ENCODE measurements around the gene TLE3. TPM values are rescaled to one million over a fixed set of nuclear protein-coding genes. Genes with fewer than 3 reads are reported as not detected.
A peak's percentile ranks its signal among the peaks of the same experiment; 100 is the strongest.

TLE3 gene
- polyA plus RNA-seq, 1 of the 3 experiments (the other 2 are of a cell fraction): 14.7 TPM

DNA sequence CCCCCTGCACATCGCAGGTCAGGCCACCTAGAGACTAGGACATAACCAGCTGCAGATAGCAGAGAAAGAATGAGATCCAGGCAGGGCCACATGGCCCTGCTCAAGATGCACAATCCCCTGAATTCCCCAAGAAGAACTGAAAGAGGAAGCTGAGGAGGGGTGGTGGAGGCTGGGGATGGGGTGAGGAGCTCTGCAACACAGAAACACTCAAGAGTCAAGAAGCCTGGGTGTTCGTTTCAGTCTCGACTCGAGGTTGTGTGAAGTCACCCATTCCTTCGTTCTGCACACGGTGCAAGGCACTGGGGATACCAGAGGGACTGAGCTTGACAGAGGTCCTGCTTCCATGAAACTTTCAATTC, 62.0 kb downstream of the TLE3 start (continued):
- no peak for TF ChIP-seq TAF1 (IDR thresholded peaks at IDR 0.05; ENCODE audit: borderline replicate concordance, low read depth, low read length)
- TF ChIP-seq EZH2phosphoT487 (IDR thresholded peaks at IDR 0.05; ENCODE audit: borderline replicate concordance, low read depth): no peak
- TF ChIP-seq RCOR1 (IDR thresholded peaks at IDR 0.05; ENCODE audit: low read length): no peak
- TF ChIP-seq RAD21 (IDR thresholded peaks at IDR 0.05; ENCODE audit: low read length): no peak
- no peak for TF ChIP-seq CHD2 (IDR thresholded peaks at IDR 0.05; ENCODE audit: low read length, partially characterized antibody)
- TF ChIP-seq, protein P1, sequence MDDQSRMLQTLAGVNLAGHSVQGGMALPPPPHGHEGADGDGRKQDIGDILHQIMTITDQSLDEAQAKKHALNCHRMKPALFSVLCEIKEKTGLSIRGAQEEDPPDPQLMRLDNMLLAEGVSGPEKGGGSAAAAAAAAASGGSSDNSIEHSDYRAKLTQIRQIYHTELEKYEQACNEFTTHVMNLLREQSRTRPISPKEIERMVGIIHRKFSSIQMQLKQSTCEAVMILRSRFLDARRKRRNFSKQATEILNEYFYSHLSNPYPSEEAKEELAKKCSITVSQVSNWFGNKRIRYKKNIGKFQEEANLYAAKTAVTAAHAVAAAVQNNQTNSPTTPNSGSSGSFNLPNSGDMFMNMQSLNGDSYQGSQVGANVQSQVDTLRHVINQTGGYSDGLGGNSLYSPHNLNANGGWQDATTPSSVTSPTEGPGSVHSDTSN (IDR thresholded peaks at IDR 0.05): no peak
- no peak for TF ChIP-seq NRF1 (IDR thresholded peaks at IDR 0.05; ENCODE audit: low read depth, low read length)

DNA sequence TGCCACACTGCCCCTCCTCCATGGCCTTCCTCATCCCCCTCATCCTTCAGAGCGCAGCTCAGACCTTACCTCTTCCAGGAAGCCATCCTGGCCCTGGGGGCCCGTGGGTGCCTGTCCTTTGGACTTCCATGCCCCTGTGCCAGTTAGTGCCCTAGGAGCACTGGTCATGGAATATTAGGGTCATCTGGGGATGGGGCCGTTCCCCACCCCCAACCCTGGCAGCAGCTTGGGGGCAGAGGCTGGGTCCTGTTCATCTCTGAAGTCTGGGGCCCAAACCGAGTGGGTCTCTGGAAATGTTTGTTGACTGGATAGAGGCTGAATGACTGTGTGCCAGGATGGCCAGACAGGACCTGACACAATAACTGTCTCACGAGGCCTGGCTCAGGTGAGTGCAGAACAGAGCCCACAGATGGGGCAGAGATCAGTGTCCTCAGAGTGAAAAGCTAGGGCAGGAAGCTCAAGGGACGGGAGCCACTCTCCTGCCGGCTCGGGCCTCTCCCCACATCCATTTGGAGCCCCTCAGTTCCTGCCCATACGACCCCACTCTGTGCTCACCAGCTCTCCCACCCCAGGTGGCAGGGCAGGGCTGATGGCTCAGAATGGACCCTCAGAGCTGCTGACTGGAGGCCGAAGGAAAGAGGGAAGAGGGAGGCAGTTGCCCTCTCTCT, 62.5 kb downstream of the TLE3 start:
- Histone ChIP-seq H3K9me2 (no peaks in the 10 kb centered on the region), H3K27ac (ENCODE audit: low read depth in 2 of 2, low read length in 1 of 2) (no peak overlapping the region), H3K4me2 (no peak overlapping the region), H3K4me3 (ENCODE audit: low read depth in 2 of 2, low read length in 1 of 2) (no peak overlapping the region), H2AFZ (ENCODE audit: low read depth) (no peak overlapping the region), H3K79me2 (ENCODE audit: insufficient read depth) (no peaks in the 10 kb centered on the region), H3K9ac (no peak overlapping the region), H3F3A (replicated peaks; ENCODE audit: insufficient read depth) (no peaks in the 10 kb centered on the region), H3K27me3 (ENCODE audit: insufficient read depth) (peaks cover 25% of the 10 kb centered on the region), H3K9me3 (no peaks in the 10 kb centered on the region), H3K36me3 (replicated peaks in 1 of 2; ENCODE audit: control insufficient read depth in 1 of 2, insufficient read depth in 2 of 2, low read length in 1 of 2) (no peaks in the 10 kb centered on the region), H3K4me1 (ENCODE audit: control insufficient read depth in 1 of 2, insufficient read depth in 2 of 2, low read depth in 1 of 2, low read length in 1 of 2) (peaks cover 8 to 25% of the 10 kb centered on the region in 2 experiments; a peak in 2 of 4 replicates), H4K20me1 (ENCODE audit: insufficient read depth) (no peaks in the 10 kb centered on the region)
- no peak for DNase-seq
- CTCF ChIA-PET: interaction anchor here (1.0 to 2.2 kb wide), 10 partner anchors 9 to 558 kb away, joined by 3 to 13 read pairs (median 4); partner anchors contain the start of gene TLE3
- WGBS (ENCODE audit: low lambda C conversion rate): 76% methylated on average over 5 of the region's 10 CpGs
- POLR2A ChIA-PET: interaction anchor here (1.2 kb wide), 1 partner anchor 64 kb away, joined by 3 read pairs; no protein-coding TSS in a partner anchor
- TF ChIP-seq, protein P2, sequence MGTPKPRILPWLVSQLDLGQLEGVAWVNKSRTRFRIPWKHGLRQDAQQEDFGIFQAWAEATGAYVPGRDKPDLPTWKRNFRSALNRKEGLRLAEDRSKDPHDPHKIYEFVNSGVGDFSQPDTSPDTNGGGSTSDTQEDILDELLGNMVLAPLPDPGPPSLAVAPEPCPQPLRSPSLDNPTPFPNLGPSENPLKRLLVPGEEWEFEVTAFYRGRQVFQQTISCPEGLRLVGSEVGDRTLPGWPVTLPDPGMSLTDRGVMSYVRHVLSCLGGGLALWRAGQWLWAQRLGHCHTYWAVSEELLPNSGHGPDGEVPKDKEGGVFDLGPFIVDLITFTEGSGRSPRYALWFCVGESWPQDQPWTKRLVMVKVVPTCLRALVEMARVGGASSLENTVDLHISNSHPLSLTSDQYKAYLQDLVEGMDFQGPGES (IDR thresholded peaks at IDR 0.05; ENCODE audit: low read depth, low read length): no peak
- TF ChIP-seq, protein P3, sequence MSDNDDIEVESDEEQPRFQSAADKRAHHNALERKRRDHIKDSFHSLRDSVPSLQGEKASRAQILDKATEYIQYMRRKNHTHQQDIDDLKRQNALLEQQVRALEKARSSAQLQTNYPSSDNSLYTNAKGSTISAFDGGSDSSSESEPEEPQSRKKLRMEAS (IDR thresholded peaks at IDR 0.05; ENCODE audit: low read depth): no peak
- TF ChIP-seq SMC3 (IDR thresholded peaks at IDR 0.05; ENCODE audit: low read depth, low read length) (no peak), TEAD4 (IDR thresholded peaks at IDR 0.05; ENCODE audit: borderline replicate concordance, insufficient read depth) (no peak), ELF1 (IDR thresholded peaks at IDR 0.05) (no peak)

DNA sequence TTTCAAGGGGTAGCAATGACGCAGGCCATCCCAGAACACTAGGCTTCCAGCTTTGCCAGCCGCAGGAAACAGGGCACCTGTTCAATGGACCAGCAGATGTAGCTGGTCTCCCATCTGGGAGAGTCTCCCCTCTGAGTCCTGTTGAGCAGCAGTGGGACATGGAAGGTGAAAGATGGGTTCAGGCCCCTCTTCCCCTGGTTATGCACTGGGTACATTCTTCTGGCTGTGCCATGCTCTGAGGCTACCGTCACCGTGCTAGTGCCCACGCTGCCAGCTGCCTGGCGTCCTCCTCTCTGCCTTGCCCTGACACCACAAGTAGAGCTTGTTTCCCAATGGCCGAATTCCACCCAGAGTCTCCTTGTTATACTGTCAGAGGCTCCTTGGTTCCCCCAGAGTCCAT, 63.1 kb downstream of the TLE3 start:
- peak; percentile 23 for TF ChIP-seq RAD21 (IDR thresholded peaks at IDR 0.05; ENCODE audit: low read length)
- TF ChIP-seq JUND (IDR thresholded peaks at IDR 0.05): no peak
- 83% methylated on average over 3 of the region's 7 CpGs for WGBS (ENCODE audit: low lambda C conversion rate)
- Histone ChIP-seq H2AFZ (ENCODE audit: low read depth) (no peak overlapping the region), H3K27me3 (ENCODE audit: insufficient read depth) (peaks cover 25% of the 10 kb centered on the region), H3K9ac (no peak overlapping the region), H3K4me3 (ENCODE audit: low read depth in 2 of 2, low read length in 1 of 2) (no peak overlapping the region), H3K79me2 (ENCODE audit: insufficient read depth) (no peaks in the 10 kb centered on the region), H3K36me3 (replicated peaks in 1 of 2; ENCODE audit: control insufficient read depth in 1 of 2, insufficient read depth in 2 of 2, low read length in 1 of 2) (no peaks in the 10 kb centered on the region), H3F3A (replicated peaks; ENCODE audit: insufficient read depth) (no peaks in the 10 kb centered on the region), H3K4me2 (no peak overlapping the region), H3K9me2 (no peaks in the 10 kb centered on the region), H3K27ac (ENCODE audit: low read depth in 2 of 2, low read length in 1 of 2) (no peak overlapping the region), H4K20me1 (ENCODE audit: insufficient read depth) (no peaks in the 10 kb centered on the region), H3K9me3 (no peaks in the 10 kb centered on the region), H3K4me1 (ENCODE audit: control insufficient read depth in 1 of 2, insufficient read depth in 2 of 2, low read depth in 1 of 2, low read length in 1 of 2) (peaks cover 8 to 25% of the 10 kb centered on the region in 2 experiments; a peak in 2 of 4 replicates)
- ChIA-PET CTCF (interaction anchor here (1.0 to 2.2 kb wide), 6 partner anchors 10 to 459 kb away, joined by 3 to 13 read pairs (median 5); partner anchors contain the start of gene TLE3), POLR2A (interaction anchor here (1.2 to 1.4 kb wide), 2 partner anchors 63 to 65 kb away, joined by 3 to 7 read pairs; partner anchors contain the start of gene TLE3)
- no peak for DNase-seq
